ENCODE measurements around the gene APOA4.

Gene APOA4

DNA sequence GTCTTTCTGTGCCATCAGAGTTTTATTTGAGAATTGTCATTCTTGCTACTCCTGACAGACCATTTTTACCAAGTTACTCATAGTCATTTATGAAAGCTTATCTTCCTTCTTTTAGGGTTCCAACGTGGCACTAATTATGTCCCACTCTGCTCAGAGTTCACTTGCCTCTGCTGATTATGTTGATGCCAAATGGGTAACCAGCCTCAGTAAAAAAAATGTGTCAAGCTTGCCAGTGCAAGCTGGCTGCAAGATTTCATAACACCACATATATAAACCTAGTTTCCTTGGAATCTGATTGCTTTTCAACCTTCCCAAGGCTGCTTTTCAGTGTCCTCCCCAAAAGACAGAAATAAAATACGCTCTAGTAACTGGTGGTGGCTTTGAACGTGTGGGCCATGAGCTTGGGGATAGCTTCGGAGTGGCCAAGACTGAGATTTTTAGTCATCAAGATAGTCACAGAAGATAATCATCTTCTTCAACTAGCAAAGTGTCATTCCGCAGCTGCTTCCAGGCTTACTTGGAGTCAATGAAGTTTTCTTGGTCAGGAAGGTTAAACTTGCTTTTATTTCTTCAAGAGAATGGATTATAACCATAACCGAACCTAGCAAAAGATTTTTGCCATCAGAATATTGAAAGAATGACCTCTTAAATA is 43.8 kb upstream of the APOA4 start:
- H3K4me3 ChIP-seq (ENCODE audit: low read depth, low read length), result no peak overlapping the region
- DNase-seq (ENCODE audit: low read depth), result no peak
- TF ChIP-seq, protein P1, sequence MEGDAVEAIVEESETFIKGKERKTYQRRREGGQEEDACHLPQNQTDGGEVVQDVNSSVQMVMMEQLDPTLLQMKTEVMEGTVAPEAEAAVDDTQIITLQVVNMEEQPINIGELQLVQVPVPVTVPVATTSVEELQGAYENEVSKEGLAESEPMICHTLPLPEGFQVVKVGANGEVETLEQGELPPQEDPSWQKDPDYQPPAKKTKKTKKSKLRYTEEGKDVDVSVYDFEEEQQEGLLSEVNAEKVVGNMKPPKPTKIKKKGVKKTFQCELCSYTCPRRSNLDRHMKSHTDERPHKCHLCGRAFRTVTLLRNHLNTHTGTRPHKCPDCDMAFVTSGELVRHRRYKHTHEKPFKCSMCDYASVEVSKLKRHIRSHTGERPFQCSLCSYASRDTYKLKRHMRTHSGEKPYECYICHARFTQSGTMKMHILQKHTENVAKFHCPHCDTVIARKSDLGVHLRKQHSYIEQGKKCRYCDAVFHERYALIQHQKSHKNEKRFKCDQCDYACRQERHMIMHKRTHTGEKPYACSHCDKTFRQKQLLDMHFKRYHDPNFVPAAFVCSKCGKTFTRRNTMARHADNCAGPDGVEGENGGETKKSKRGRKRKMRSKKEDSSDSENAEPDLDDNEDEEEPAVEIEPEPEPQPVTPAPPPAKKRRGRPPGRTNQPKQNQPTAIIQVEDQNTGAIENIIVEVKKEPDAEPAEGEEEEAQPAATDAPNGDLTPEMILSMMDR (IDR thresholded peaks at IDR 0.05; ENCODE audit: low read depth, low read length, missing control alignments), result no peak
- in situ Hi-C loops (cut with HindIII; ENCODE audit: low sequenced_read_pairs), result no loop called here

DNA sequence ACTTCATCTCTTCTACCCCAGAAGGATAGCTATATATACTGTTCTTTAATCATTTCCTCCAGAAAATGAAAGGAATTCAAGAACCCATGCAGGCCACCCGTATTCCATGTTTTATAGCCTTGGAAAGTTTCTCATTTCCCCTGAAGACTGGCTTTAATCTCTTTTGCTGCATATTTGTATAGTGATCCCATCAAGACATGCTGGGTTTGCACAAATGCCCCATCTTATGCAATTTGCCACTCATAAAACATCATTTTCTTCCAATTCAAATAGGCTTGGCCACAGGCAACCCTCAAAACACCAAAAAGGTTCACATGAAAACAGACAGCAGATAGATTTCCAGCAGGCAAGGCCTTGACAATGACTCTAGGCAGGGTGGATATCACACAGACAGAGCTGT is 42.6 kb upstream of the APOA4 start:
- TF ChIP-seq, protein P1 (IDR thresholded peaks at IDR 0.05; ENCODE audit: low read depth, low read length, missing control alignments), result no peak
- H3K4me3 ChIP-seq (ENCODE audit: low read depth, low read length), result no peak overlapping the region
- in situ Hi-C loops (cut with HindIII; ENCODE audit: low sequenced_read_pairs), result no loop called here
- no peak for DNase-seq (ENCODE audit: low read depth)

DNA sequence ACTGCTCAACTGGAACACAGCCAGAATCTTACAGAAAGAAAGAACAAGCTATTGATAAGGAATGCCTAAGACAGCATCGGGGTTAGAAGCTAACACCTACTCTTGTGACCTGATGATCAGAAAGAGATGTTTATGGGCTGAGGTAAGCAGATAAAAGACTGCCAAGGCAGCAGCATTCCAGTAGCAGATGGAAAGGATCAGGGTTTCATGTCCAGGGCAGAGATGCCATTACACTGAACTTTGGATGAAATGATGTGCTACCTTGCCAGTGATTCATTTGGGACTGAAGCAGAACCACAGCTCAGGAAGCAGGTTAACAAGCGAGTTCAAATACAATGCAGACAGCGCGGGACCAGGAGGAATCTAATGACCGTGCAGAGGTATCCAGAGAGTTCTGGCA is 41.4 kb upstream of the APOA4 start:
- TF ChIP-seq, protein P1 (IDR thresholded peaks at IDR 0.05; ENCODE audit: low read depth, low read length, missing control alignments), result no peak
- H3K4me3 ChIP-seq (ENCODE audit: low read depth, low read length), result no peak overlapping the region
- DNase-seq (ENCODE audit: low read depth), result no peak
- in situ Hi-C loops (cut with HindIII; ENCODE audit: low sequenced_read_pairs), result no loop called here

DNA sequence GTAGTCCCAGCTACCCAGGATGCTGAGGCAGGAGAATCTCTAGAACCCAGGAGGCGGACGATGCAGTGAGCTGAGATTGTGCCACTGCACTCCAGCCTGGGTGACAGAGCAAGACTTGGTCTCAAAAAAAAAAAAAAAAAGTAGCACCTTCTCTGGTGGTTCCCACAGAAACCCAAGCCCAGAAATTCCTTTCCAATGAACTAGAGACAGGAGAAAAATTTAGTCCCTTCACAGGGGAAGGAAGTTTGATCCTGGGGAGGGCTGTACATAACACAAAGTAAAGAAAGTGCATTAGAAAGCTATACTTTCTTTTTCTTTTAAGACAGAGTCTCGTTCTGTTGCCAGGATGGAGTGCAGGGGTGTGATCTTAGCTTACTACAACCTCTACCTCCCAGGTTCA is 39.8 kb upstream of the APOA4 start:
- in situ Hi-C loops (cut with HindIII; ENCODE audit: low sequenced_read_pairs), result no loop called here
- no peak for DNase-seq (ENCODE audit: low read depth)
- H3K4me3 ChIP-seq (ENCODE audit: low read depth, low read length), result no peak overlapping the region
- TF ChIP-seq, protein P1 (IDR thresholded peaks at IDR 0.05; ENCODE audit: low read depth, low read length, missing control alignments), result no peak

DNA sequence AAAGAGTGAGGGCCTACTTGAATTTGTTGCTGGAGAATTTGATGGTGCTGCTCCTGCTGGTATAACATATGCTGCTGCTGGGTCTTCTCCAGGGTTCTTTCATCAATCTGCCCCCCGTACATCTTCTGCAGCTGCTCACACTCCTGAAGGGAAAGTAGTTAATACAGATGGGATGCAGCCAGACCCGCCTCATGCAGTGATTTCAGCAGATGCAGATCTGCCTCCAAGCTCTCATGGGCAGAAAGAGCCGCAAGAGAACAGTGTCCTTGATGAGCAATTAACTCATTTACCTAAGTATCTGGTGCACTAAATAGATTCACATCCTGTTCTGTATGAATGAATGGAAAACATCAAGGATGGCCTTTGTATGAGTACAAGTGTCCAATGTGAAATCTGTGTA is 39.1 kb upstream of the APOA4 start:
- in situ Hi-C loops (cut with HindIII; ENCODE audit: low sequenced_read_pairs), result no loop called here
- H3K4me3 ChIP-seq (ENCODE audit: low read depth, low read length), result no peak overlapping the region
- TF ChIP-seq, protein P1 (IDR thresholded peaks at IDR 0.05; ENCODE audit: low read depth, low read length, missing control alignments), result no peak
- no peak for DNase-seq (ENCODE audit: low read depth)

DNA sequence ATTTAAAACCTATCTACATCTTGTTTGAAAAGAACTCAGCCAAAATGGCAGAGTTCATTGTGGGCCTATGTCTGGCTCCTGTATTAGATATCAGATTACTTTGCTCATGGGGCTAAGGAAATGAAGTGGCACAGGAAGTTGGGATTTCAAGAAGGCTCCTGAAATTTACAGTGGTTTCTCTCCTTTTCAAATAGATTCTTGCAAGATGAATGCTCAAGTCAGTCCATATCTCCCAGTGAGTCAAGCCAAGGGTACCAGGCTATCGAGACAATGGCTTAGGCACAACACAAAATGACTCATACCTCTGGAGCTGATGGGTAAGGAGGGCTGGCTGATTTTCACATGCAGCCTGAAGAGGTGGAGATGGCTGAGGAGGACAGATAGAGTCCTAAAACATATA is 38.4 kb upstream of the APOA4 start:
- no peak for DNase-seq (ENCODE audit: low read depth)
- TF ChIP-seq, protein P1 (IDR thresholded peaks at IDR 0.05; ENCODE audit: low read depth, low read length, missing control alignments), result no peak
- H3K4me3 ChIP-seq (ENCODE audit: low read depth, low read length), result no peak overlapping the region
- in situ Hi-C loops (cut with HindIII; ENCODE audit: low sequenced_read_pairs), result no loop called here
